ENCODE data around the gene RXRG.

The RXRG gene

GRCh38 chr1:165483412-165483811, 38.5 kb upstream of the RXRG start:
- no peak for TF ChIP-seq CTCF (conservative IDR thresholded peaks at IDR 0.05; ENCODE audit: low read depth, low read length)
- no peak for DNase-seq (ENCODE audit: low read depth)
- H3K4me3 ChIP-seq (ENCODE audit: low read length), result no peak overlapping the region

- no peak overlapping the region for H3K4me3 ChIP-seq (ENCODE audit: low read length)
- TF ChIP-seq CTCF (conservative IDR thresholded peaks at IDR 0.05; ENCODE audit: low read depth, low read length), result no peak
- DNase-seq (ENCODE audit: low read depth), result no peak
Measured at GRCh38 chr1:165481820-165482532, 37.0 kb upstream of the RXRG start.

- H3K4me3 ChIP-seq (ENCODE audit: low read length), result no peak overlapping the region
- TF ChIP-seq CTCF (conservative IDR thresholded peaks at IDR 0.05; ENCODE audit: low read depth, low read length), result no peak
- DNase-seq (ENCODE audit: low read depth), result no peak
Measured at GRCh38 chr1:165476776-165477175, 31.9 kb upstream of the RXRG start.

- no peak for TF ChIP-seq CTCF (conservative IDR thresholded peaks at IDR 0.05; ENCODE audit: low read depth, low read length)
- DNase-seq (ENCODE audit: low read depth), result no peak
- H3K4me3 ChIP-seq (ENCODE audit: low read length), result no peak overlapping the region
Measured at GRCh38 chr1:165474196-165474595, 29.3 kb upstream of the RXRG start.

- no peak for TF ChIP-seq CTCF (conservative IDR thresholded peaks at IDR 0.05; ENCODE audit: low read depth, low read length)
- no peak overlapping the region for H3K4me3 ChIP-seq (ENCODE audit: low read length)
- no peak for DNase-seq (ENCODE audit: low read depth)
Measured at GRCh38 chr1:165473081-165473480, 28.2 kb upstream of the RXRG start.

- no peak overlapping the region for H3K4me3 ChIP-seq (ENCODE audit: low read length)
- TF ChIP-seq CTCF (conservative IDR thresholded peaks at IDR 0.05; ENCODE audit: low read depth, low read length), result no peak
- DNase-seq (ENCODE audit: low read depth), result no peak
Measured at GRCh38 chr1:165468726-165469249, 23.9 kb upstream of the RXRG start.

GRCh38 chr1:165468253-165468652, 23.3 kb upstream of the RXRG start:
- no peak overlapping the region for H3K4me3 ChIP-seq (ENCODE audit: low read length)
- no peak for DNase-seq (ENCODE audit: low read depth)
- TF ChIP-seq CTCF (conservative IDR thresholded peaks at IDR 0.05; ENCODE audit: low read depth, low read length), result no peak
